ENCODE data around the gene SYCE3.

DNA sequence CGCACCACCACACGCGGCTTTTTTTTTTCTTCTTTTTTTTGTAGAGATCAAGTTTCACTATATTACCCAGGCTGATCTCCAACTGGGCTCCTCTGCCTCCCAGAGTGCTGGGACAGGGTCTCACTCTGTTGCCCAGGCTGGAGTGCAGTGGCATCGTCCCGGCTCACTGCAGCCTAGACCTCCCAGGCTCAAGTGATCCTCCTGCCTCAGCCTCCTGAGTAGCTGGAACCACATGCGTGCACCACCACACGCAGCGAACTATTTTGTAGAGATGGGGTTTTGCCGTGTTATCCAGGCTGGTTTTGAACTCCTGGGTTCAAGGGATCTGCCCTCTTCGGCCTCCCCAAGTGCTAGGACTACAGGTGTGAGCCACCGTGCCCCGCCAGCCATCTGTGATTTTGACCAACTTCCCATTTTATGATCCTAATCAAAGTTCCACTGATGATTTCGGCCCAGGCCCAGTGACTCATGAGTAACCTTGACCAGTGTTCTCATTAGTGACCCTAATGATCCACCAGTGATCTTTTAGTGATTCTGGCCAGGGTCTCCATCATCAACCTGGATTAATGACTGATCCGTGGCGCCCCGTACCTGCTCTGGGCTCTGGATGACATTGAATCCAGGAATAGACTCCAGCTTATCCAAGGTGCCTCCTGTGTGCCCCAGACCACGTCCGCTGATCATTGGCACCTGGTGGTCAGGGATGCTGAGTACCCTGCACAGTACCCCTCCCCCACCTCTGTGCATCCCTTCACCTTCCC is 34.6 kb downstream of the SYCE3 start:
- TF ChIP-seq, protein P1, sequence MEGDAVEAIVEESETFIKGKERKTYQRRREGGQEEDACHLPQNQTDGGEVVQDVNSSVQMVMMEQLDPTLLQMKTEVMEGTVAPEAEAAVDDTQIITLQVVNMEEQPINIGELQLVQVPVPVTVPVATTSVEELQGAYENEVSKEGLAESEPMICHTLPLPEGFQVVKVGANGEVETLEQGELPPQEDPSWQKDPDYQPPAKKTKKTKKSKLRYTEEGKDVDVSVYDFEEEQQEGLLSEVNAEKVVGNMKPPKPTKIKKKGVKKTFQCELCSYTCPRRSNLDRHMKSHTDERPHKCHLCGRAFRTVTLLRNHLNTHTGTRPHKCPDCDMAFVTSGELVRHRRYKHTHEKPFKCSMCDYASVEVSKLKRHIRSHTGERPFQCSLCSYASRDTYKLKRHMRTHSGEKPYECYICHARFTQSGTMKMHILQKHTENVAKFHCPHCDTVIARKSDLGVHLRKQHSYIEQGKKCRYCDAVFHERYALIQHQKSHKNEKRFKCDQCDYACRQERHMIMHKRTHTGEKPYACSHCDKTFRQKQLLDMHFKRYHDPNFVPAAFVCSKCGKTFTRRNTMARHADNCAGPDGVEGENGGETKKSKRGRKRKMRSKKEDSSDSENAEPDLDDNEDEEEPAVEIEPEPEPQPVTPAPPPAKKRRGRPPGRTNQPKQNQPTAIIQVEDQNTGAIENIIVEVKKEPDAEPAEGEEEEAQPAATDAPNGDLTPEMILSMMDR (conservative IDR thresholded peaks at IDR 0.05; ENCODE audit: low read length) = no peak
- no peak for TF ChIP-seq EZH2phosphoT487 (IDR thresholded peaks at IDR 0.05; ENCODE audit: borderline replicate concordance, low read depth, low read length)

Data from OCI-LY7 (cell line).